Panc1 (cell line): ENCODE results near the gene PCDH10. TPM values are rescaled to one million over a fixed set of nuclear protein-coding genes. Genes with fewer than 3 reads are reported as not detected.

Experiments
- ATAC-seq: fragments of 200-7000 bp; cut with Tn5 transposase; 2 replicates; pipeline ENCODE4 v1.9.1; 2020; ENCODE audit warnings: mild to moderate bottlenecking, moderate library complexity
- BruUV-seq: library from RNA; stranded (reverse); fragments of 400-500 nt; replicated peaks from 2 replicates; lab custom pipeline; 2021; lab: Mats Ljungman, UMichigan
- CTCF ChIA-PET: fragments of 300-600 bp; sonication (Branson Sonifier 250); formaldehyde crosslinking; loops from one replicate; lab custom pipeline; 2022; ENCODE audit warnings: antibody characterized with exemption; lab: Charles Lee
- POLR2A ChIA-PET: fragments of 300-600 bp; sonication (Branson Sonifier 250); formaldehyde crosslinking; loops from one replicate; lab custom pipeline; 2022; ENCODE audit warnings: antibody characterized with exemption; lab: Charles Lee
- DNase-seq: peaks from one replicate; pipeline ENCODE4 v3.0.0-alpha.2; 2010; ENCODE audit warnings: low read depth, low spot score
- H3K27ac ChIP-seq: 2 replicates; pipeline ENCODE4 v1.5.1; 2011; ENCODE audit warnings: mild to moderate bottlenecking, low read length, inconsistent platforms
- H3K27me3 ChIP-seq: fragments of 200-500 bp; sonication (Bioruptor generic); 2 replicates; pipeline ENCODE4 v1.6.0; 2014; ENCODE audit warnings: low read length, inconsistent platforms; ENCODE audit not compliant: control insufficient read depth, insufficient read depth
- H3K36me3 ChIP-seq: fragments of 200-500 bp; sonication (Bioruptor generic); 2 replicates; pipeline ENCODE4 v1.5.1; 2014; ENCODE audit warnings: inconsistent platforms, mild to moderate bottlenecking, low read length, moderate library complexity; ENCODE audit not compliant: control insufficient read depth, insufficient read depth
- H3K4me1 ChIP-seq: 2 replicates; pipeline ENCODE4 v1.5.1; 2011; ENCODE audit warnings: inconsistent platforms, mild to moderate bottlenecking, low read length, moderate library complexity; ENCODE audit not compliant: control insufficient read depth, insufficient read depth
- H3K4me3 ChIP-seq, 2 experiments: 2 replicates each; pipeline ENCODE4 v1.5.1; 2011 to 2012; ENCODE audit warnings: low read depth in 2 of 2, low read length in 2 of 2, mild to moderate bottlenecking in 2 of 2, inconsistent platforms in 1 of 2, moderate library complexity in 1 of 2
- H3K9me3 ChIP-seq: fragments of 200-500 bp; sonication (Bioruptor generic); 2 replicates; pipeline ENCODE4 v1.5.1; 2014; ENCODE audit warnings: low read depth, mild to moderate bottlenecking, inconsistent platforms, low read length, moderate library complexity; ENCODE audit not compliant: control insufficient read depth, insufficient read depth
- CTCF ChIP-seq: fragments of 450-650 bp; IDR thresholded peaks from 2 replicates; pipeline ENCODE4 v1.5.1; 2017; ENCODE audit warnings: mild to moderate bottlenecking
- POLR2AphosphoS5 ChIP-seq: IDR thresholded peaks from 2 replicates; pipeline ENCODE4 v1.6.1; 2012; ENCODE audit warnings: mild to moderate bottlenecking, low read depth, low read length, moderate library complexity
- REST ChIP-seq, 2 experiments: IDR thresholded peaks; 2 replicates each; pipeline ENCODE4 v1.6.1; 2011 to 2012; ENCODE audit warnings: low read depth in 2 of 2, control low read depth in 1 of 2, low read length in 1 of 2, mild to moderate bottlenecking in 1 of 2, moderate library complexity in 1 of 2; ENCODE audit not compliant: insufficient read depth in 1 of 2
- SIN3A ChIP-seq: IDR thresholded peaks from 2 replicates; pipeline ENCODE4 v1.6.1; 2012; ENCODE audit warnings: low read depth, mild to moderate bottlenecking, low read length, moderate library complexity, borderline replicate concordance; ENCODE audit not compliant: insufficient read depth
- TCF7L2 ChIP-seq: IDR thresholded peaks from 2 replicates; pipeline ENCODE4 v1.6.1; 2011; ENCODE audit warnings: mild to moderate bottlenecking, low read depth, low read length, inconsistent platforms
- in situ Hi-C: cut with HindIII; loops from 2 replicates; pipeline ENCODE4 v1.10.0; 2016; ENCODE audit warnings: low sequenced_read_pairs, low pct_unique_long_range_greater_than_20kb
- intact Hi-C: fragments of 100-400 bp; cut with micrococcal nuclease; formaldehyde crosslinking; loops from one replicate; pipeline ENCODE4 v1.10.0; 2022; ENCODE audit not compliant: unreplicated experiment
- total RNA-seq: library from RNA; stranded (reverse); gene quantifications from one replicate; pipeline ENCODE4 v1.2.1, GENCODE V29; 2021; ENCODE audit not compliant: unreplicated experiment

PCDH10 gene
- total RNA-seq, 1 experiment from 2014 or later: not detected

GRCh38 chr4:133149932-133150471 lies 908 bp downstream of the PCDH10 start:
- no peak for DNase-seq
- ChIA-PET POLR2A (no interaction called here), CTCF (no interaction called here)
- Histone ChIP-seq H3K4me1 (0 out of 2 replicates have a peak, but pooled peaks cover 2% of the 10 kb centered on the region), H3K9me3 (no peaks in the 10 kb centered on the region), H3K27ac (no peak overlapping the region), H3K27me3 (no peaks in the 10 kb centered on the region), H3K4me3 (no peak overlapping the region), H3K36me3 (no peaks in the 10 kb centered on the region)
- intact Hi-C loops (no loop called here), in situ Hi-C loops (no loop called here)
- no TSS peak for BruUV-seq
- ATAC-seq: no peak
- TF ChIP-seq SIN3A: no peak

- no peaks in the 10 kb centered on the region for H3K36me3 ChIP-seq
- ATAC-seq (no peak), DNase-seq (no peak)
- no peak overlapping the region for H3K4me3 ChIP-seq
- in situ Hi-C loops (no loop called here), intact Hi-C loops (no loop called here)
- BruUV-seq: no TSS peak
- H3K4me1 ChIP-seq: 0 out of 2 replicates have a peak, but pooled peaks cover 2% of the 10 kb centered on the region
- no peaks in the 10 kb centered on the region for H3K27me3 ChIP-seq
- ChIA-PET POLR2A (no interaction called here), CTCF (no interaction called here)
- TF ChIP-seq POLR2AphosphoS5: no peak
- no peak for TF ChIP-seq CTCF
- no peak for TF ChIP-seq TCF7L2
- no peak for TF ChIP-seq REST (IDR thresholded peaks at IDR 0.05; ENCODE audit: insufficient read depth in 1 of 2, low read depth in 2 of 2, low read length in 1 of 2)
- no peak for TF ChIP-seq SIN3A
- no peaks in the 10 kb centered on the region for H3K9me3 ChIP-seq
- H3K27ac ChIP-seq: no peak overlapping the region
Observed at GRCh38 chr4:133150486-133151340, 1.6 kb downstream of the PCDH10 start.

GRCh38 chr4:133151341-133151690 lies 2.2 kb downstream of the PCDH10 start:
- Histone ChIP-seq H3K4me1 (no peaks in the 10 kb centered on the region), H3K4me3 (no peak overlapping the region), H3K9me3 (no peaks in the 10 kb centered on the region), H3K36me3 (no peaks in the 10 kb centered on the region), H3K27ac (no peak overlapping the region), H3K27me3 (no peaks in the 10 kb centered on the region)
- TF ChIP-seq REST (IDR thresholded peaks at IDR 0.05; ENCODE audit: insufficient read depth in 1 of 2, low read depth in 2 of 2, low read length in 1 of 2) (no peak), CTCF (no peak), TCF7L2 (no peak), POLR2AphosphoS5 (no peak), SIN3A (no peak)
- no peak for DNase-seq
- no TSS peak for BruUV-seq
- no peak for ATAC-seq
- intact Hi-C loops: no loop called here
- ChIA-PET CTCF (no interaction called here), POLR2A (no interaction called here)
- in situ Hi-C loops: no loop called here
